ENCODE data around the gene NAA16. TPM values are rescaled to one million over a fixed set of nuclear protein-coding genes. Genes with fewer than 3 reads are reported as not detected.

The NAA16 gene
- total RNA-seq, 4 donors from 2014 or later: 13.8 to 22.0 (median 14.9) TPM

DNA sequence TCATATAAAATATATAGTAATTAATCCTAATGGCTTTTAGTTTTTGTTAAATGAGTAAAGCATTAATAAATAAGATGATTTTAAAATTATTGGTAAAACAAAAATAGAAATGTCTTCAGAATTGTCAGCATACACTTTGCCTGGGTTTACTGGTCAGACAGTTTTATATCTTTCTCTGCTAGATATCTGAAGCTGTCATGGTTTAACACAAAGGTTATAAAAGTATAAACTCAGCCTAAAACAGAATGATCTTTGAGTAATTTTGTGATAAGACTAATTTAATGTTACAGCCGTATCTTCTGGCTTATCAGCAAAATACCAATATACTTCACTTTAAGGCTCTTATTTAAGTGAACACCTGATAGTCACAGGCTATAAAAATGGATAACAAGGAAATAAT is 17.8 kb upstream of the NAA16 start:
- DNase-seq (ENCODE audit: extremely low spot score): no peak
- no peak overlapping the region for H3K4me3 ChIP-seq
- H3K36me3 ChIP-seq: no peaks in the 10 kb centered on the region
- intact Hi-C loops (cut with DNase I): no loop called here
- TF ChIP-seq POLR2AphosphoS5 (IDR thresholded peaks at IDR 0.05) (no peak), POLR2A (IDR thresholded peaks at IDR 0.05; ENCODE audit: low read depth) (no peak), EP300 (IDR thresholded peaks at IDR 0.05) (no peak)
- TF ChIP-seq, protein P1, sequence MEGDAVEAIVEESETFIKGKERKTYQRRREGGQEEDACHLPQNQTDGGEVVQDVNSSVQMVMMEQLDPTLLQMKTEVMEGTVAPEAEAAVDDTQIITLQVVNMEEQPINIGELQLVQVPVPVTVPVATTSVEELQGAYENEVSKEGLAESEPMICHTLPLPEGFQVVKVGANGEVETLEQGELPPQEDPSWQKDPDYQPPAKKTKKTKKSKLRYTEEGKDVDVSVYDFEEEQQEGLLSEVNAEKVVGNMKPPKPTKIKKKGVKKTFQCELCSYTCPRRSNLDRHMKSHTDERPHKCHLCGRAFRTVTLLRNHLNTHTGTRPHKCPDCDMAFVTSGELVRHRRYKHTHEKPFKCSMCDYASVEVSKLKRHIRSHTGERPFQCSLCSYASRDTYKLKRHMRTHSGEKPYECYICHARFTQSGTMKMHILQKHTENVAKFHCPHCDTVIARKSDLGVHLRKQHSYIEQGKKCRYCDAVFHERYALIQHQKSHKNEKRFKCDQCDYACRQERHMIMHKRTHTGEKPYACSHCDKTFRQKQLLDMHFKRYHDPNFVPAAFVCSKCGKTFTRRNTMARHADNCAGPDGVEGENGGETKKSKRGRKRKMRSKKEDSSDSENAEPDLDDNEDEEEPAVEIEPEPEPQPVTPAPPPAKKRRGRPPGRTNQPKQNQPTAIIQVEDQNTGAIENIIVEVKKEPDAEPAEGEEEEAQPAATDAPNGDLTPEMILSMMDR (IDR thresholded peaks at IDR 0.05): no peak
- no peaks in the 10 kb centered on the region for H3K27me3 ChIP-seq
- H3K4me1 ChIP-seq: no peaks in the 10 kb centered on the region
- H3K27ac ChIP-seq (replicated peaks in 1 of 4): no peak overlapping the region
- WGBS: 85% methylated on average over 1 of the region's 1 CpG
- no peaks in the 10 kb centered on the region for H3K9me3 ChIP-seq

DNA sequence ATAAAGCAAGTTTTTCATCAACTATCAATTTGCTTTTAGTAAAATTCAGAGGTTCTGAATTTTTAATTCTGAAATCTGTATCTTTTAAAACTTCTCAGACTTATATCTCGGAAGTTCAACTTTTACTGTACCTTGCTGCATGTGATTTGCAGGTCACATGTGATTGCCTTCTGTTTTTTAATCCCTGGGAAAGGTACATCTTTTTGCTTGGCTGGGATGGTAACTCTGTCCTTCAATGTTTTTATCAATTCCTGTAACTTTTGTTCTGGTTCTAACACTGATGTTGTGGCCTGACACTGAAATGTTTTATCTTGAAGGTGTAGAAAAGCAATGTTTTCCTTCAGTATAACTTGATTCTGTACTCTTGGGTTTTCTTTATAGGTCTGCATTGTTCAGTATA is 16.2 kb upstream of the NAA16 start:
- H3K27ac ChIP-seq (replicated peaks in 1 of 4): no peak overlapping the region
- intact Hi-C loops (cut with DNase I): no loop called here
- H3K27me3 ChIP-seq: no peaks in the 10 kb centered on the region
- no peak for DNase-seq (ENCODE audit: extremely low spot score)
- TF ChIP-seq, protein P1 (IDR thresholded peaks at IDR 0.05): no peak
- TF ChIP-seq POLR2A (IDR thresholded peaks at IDR 0.05; ENCODE audit: low read depth) (no peak), POLR2AphosphoS5 (IDR thresholded peaks at IDR 0.05) (no peak), EP300 (IDR thresholded peaks at IDR 0.05) (no peak)
- no peaks in the 10 kb centered on the region for H3K4me1 ChIP-seq
- no peak overlapping the region for H3K4me3 ChIP-seq
- WGBS: 92% methylated on average over 1 of the region's 1 CpG
- H3K9me3 ChIP-seq: no peaks in the 10 kb centered on the region
- H3K36me3 ChIP-seq: no peaks in the 10 kb centered on the region

DNA sequence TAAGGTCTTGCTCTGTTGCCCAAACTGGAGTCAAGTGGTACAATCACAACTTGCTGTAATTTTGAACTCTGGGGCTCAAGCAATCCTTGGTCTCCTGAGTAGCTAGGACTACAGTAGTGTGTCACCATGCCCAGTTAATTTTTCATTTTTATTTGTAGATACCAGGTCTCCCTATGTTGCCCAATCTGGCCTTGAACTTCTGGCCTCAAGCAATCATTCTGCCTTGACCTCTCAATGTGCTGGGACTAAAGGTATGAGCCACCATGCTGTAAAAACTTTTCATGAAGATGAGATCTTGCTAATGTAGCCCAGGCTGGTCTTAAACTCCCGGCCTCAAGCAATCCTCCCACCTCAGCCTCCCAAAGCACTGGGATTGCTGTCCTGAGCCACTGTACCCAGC is 15.1 kb upstream of the NAA16 start:
- TF ChIP-seq EP300 (IDR thresholded peaks at IDR 0.05): no peak
- TF ChIP-seq POLR2A (IDR thresholded peaks at IDR 0.05; ENCODE audit: low read depth): no peak
- no peak for TF ChIP-seq POLR2AphosphoS5 (IDR thresholded peaks at IDR 0.05)
- TF ChIP-seq, protein P1 (IDR thresholded peaks at IDR 0.05): no peak
- intact Hi-C loops (cut with DNase I): no loop called here
- H3K4me3 ChIP-seq: no peak overlapping the region
- no peak for DNase-seq (ENCODE audit: extremely low spot score)
- no peaks in the 10 kb centered on the region for H3K36me3 ChIP-seq
- H3K4me1 ChIP-seq: no peaks in the 10 kb centered on the region
- no peak overlapping the region for H3K27ac ChIP-seq (replicated peaks in 1 of 4)
- no peaks in the 10 kb centered on the region for H3K27me3 ChIP-seq
- 92% methylated on average over 1 of the region's 1 CpG for WGBS
- H3K9me3 ChIP-seq: no peaks in the 10 kb centered on the region

- Histone ChIP-seq H3K27ac (replicated peaks in 1 of 4) (no peak overlapping the region), H3K9me3 (no peaks in the 10 kb centered on the region), H3K4me3 (no peak overlapping the region), H3K27me3 (no peaks in the 10 kb centered on the region), H3K4me1 (no peaks in the 10 kb centered on the region), H3K36me3 (no peaks in the 10 kb centered on the region)
- WGBS: 82% methylated on average over 3 of the region's 3 CpGs
- TF ChIP-seq, protein P1 (IDR thresholded peaks at IDR 0.05): no peak
- no peak for TF ChIP-seq POLR2A (IDR thresholded peaks at IDR 0.05; ENCODE audit: low read depth)
- no peak for TF ChIP-seq POLR2AphosphoS5 (IDR thresholded peaks at IDR 0.05)
- TF ChIP-seq EP300 (IDR thresholded peaks at IDR 0.05): no peak
- DNase-seq (ENCODE audit: extremely low spot score): no peak
- intact Hi-C loops (cut with DNase I): no loop called here
Measured at GRCh38 chr13:41296879-41297646, 14.0 kb upstream of the NAA16 start.
